Left cardiac atrium (tissue), 4 donors: ENCODE data around the gene SMG9. TPM values are rescaled to one million over a fixed set of nuclear protein-coding genes. Genes with fewer than 3 reads are reported as not detected.

ENCODE experiments used
- ATAC-seq, 2 donors: fragments of 200-7000 bp; cut with Tn5 transposase; one replicate each; pipeline ENCODE4 v1.9.1; 2020; ENCODE audit warnings: mild to moderate bottlenecking in 2 of 2, moderate library complexity in 2 of 2
- DNase-seq: peaks from one replicate; pipeline ENCODE4 v3.0.0-alpha.2; 2020
- intact Hi-C, 2 donors: fragments of 100-400 bp; cut with DNase I; formaldehyde crosslinking; loops; one replicate each; pipeline versions ENCODE4 v1.14.1 to v1.15.1; 2022 to 2023
- total RNA-seq, 2 donors: library from RNA; stranded (reverse); fragmentation: NEBNext Ultra II Directional; extraction: Animal tissue kit (Norgen Biotek cat#: 25700); gene quantifications; one replicate each; pipeline ENCODE4 v1.2.1, GENCODE V29; 2021
- donor health status: DM: no; HTN: yes; CAD: no.
- donor health status: DM: no; HTN: yes; CAD: no; lungs with severe emphysema.
- donor health status: DM: yes; HTN: yes; CAD: no.
- donor health status: Dilated cardiomyopathy.

SMG9 gene
- total RNA-seq, 2 donors from 2014 or later = 19.4 to 22.1 TPM

DNA sequence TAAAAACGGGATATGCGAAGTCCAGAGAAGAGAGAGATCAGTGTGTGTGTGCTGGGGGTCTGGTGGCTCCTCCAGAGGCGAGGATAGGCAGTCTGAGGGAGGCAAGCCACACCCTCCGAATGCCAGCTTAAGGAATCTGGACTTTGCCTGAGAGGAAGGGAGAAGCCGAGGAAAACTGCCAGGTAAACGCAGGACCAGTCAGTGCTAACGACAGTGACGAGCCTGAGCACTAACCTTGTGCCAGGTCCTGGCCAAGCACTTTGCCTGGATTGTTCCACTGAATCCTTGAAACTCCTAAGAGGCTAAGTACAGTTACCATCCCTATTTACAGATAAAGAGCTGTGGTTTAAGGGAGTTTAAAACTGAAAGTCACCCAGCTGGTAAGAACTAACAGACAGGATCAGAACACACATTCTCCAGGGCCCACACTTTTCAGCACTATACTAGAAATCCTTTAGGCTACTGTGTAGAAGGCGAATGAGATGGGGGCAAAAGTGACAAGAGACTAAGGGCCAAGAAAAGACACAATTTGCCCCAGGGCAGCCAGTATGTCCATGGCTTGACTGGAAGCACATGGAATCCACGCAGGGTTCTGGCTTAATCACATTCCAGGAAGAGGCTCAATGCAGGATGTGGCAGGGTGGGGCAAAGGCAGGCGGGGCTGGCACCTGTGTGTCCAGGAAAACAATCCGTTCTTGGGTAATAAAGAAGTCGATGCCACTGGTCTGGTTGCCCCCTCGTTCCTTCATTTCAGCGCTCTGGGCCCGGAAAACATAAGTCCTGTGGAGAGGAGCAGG is 15.1 kb downstream of the SMG9 start:
- ATAC-seq (no peak), DNase-seq (no peak)
- intact Hi-C loops = loop anchor here in 1 of 2 donors (5.0 kb wide), 1 partner anchor 48 kb away; no protein-coding TSS in a partner anchor

DNA sequence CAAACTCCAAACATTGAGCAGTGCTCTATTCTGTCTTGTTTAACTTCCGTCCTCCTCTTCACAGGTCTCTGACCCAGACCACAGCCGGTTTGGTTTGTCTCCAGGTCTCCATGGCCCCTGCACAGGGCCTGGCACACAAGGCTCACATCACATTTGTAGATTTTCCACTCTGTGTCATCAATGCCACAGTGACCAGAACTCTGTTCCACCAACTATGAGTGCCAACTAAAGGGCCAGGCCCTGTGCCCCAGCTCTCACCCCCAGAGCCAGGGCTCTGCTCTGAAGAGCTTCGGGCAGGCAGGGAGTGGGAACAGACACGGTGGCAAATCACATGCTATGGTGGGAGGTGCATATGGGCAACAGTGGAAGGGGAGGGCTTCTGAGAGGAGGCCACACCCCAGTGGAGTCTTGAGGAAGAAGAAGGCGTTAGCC is 16.0 kb downstream of the SMG9 start:
- intact Hi-C loops = loop anchor here in 1 of 2 donors (5.0 kb wide), 1 partner anchor 49 kb away; no protein-coding TSS in a partner anchor
- peak; percentile 34 for ATAC-seq
- no peak for DNase-seq

DNA sequence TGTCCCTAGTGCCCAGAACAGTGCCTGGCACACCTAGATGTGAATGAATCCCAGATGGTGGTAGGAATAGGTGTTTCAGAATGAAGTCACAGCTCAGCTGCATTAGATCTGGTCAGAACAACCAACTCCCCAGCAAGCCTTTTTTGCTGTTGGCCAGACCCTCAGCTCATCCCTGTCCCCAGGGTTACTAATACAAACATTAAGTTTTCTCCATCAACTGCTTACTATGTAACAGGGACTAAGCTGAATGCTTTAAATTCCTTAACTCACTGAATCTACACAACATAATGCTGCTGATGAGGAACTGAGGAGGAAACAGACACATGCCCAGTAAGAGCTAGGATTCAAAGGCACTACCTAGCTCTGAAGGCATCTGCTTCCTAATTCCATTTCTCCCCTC is 18.8 kb downstream of the SMG9 start:
- DNase-seq = no peak
- ATAC-seq = no peak
- intact Hi-C loops = loop anchor here in 1 of 2 donors (5.0 kb wide), 1 partner anchor 51 kb away; no protein-coding TSS in a partner anchor

DNA sequence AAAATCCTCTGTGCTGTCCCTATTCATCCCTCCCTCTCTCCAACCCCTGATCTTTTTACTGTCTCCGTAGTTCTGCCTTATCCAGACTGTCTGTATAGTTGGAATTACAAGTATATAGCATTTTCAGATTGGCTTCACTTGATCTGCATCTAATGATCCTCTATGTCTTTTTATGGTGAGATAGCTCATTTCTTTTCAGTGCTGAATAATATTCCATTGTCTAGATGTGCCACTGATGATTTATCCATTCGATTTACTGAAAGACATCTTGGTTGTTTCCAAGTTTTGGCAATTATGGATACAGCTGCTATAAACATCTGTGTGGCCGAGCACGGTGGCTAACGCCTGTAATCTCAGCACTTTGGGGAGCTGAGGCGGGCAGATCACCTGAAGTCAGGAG is 19.7 kb downstream of the SMG9 start:
- no peak for DNase-seq
- no peak for ATAC-seq
- intact Hi-C loops = loop anchor here in 1 of 2 donors (5.0 kb wide), 1 partner anchor 52 kb away; no protein-coding TSS in a partner anchor

DNA sequence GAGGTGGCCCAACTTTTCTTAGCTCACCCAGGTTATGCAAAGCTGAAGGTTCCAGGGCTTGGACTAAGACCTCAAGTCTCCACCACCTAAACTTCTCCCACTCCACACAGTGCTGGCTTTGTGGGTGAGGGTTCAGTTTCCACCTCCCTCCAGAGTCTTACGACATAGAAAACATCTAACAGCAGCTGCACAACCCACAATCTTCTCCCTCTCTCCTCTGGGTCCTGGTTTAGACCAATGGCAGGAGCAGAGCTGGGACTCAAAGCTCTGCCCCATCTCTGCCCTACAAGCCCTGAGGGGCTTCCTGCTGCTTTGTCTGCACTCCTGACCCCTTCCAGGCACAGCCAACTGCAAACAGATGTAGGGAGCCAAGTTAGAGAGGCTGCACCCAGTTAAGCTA is 22.9 kb downstream of the SMG9 start:
- ATAC-seq = peak in 1 of 2 donors; percentile 25
- DNase-seq = no peak
- intact Hi-C loops = no loop called here

DNA sequence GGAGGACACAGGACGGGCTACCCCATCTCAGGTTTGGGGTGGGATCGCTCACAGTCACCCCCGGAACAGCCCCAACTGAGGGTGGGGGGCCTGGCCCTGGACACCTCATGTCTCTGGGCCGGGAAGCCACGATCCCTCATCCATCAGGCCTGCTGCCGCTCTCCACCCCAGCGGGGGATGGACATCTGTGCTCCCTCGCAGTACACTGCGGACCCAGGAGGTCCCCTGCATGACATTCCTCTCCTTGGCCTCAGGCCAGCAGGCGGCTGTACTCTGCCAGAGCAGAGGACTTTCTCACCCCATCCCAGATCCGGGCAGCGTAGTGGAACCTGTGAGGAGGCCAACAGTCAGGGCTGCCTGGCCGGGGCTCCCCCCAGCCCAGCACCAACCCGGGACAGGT is 23.4 kb downstream of the SMG9 start:
- intact Hi-C loops = no loop called here
- ATAC-seq = no peak
- DNase-seq = no peak

DNA sequence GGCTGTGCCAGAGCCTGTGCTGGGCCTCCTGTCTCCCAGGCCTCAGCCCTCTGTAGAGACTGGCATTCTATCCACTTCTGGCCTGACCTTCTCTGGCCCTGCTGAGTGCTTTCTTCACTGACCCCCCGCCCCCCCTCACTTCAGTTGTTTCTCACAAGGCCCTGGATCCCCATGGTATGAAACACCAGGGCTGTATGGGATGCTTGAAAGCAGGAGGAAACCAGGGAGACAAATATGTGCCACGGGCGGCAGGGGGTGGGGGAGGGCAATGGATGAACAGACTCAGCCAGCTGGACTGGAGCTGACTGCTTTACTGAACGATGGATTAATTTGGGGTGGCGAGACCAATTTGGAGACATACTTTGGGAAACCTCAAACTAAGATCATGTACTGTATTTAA is 24.8 kb downstream of the SMG9 start:
- ATAC-seq = no peak
- intact Hi-C loops = loop anchor here in 1 of 2 donors (10.0 kb wide), 1 partner anchor 55 kb away; the partner anchor contains the start of gene PLAUR
- DNase-seq = no peak

DNA sequence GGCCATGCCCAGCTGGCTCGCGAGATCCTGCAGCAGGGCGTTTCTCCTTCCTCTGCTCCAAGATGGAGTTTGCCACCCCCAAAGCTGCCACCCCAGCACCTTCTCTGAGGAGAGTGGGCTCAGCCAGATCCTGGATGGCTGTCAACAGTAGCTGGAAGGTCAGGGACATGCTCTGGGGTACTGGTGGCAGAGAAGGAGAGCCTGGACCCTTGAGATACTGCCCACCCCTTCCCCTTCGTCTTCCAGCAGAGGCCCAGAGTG is 27.2 kb downstream of the SMG9 start:
- intact Hi-C loops = loop anchor here in 1 of 2 donors (10.0 kb wide), 1 partner anchor 53 kb away; the partner anchor contains the start of gene PLAUR
- DNase-seq = no peak
- ATAC-seq = no peak

DNA sequence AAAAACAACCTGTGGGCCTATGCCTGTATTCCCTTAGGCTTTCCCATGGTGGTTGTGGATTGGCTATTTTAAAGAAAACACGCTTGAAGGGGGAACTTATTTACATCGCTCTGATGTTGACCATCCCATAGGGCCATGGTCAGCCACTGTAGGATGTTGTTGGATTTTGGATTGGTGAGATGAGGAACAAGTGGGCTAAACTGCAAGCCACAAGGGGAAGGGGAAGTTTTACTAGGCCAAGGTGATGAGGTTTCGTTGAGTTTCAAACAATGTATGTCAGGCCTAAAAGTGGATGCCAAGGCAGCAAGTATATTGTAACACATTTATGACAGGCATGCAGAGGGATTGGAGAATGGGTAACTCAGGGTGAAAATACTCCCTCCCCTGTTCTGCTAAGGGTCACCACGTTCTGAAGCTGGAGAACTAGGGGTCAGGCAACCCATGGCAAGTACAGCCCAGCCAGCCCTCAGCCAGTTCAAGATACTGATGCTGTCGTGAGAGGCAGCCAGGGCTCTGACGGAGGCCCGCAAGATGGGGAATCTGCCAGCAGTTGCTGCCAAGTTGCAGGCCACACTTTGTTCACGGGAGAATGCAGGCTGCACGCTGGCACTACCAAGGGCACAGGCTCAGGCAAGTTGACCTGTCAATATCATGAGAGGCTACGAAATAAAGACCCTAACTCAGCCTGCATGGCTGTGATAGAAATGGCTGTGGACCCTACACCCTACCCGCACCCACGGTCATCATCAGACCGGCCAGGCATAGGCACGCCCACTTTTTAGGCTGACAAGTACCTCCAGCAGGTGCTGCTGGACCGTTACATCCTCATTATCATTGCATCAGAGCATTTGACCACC is 27.8 kb downstream of the SMG9 start:
- ATAC-seq (peak; percentile 63 to 78), DNase-seq (peak; percentile 57)
- intact Hi-C loops = loop anchor here in 1 of 2 donors (10.0 kb wide), 1 partner anchor 52 kb away; the partner anchor contains the start of gene PLAUR

DNA sequence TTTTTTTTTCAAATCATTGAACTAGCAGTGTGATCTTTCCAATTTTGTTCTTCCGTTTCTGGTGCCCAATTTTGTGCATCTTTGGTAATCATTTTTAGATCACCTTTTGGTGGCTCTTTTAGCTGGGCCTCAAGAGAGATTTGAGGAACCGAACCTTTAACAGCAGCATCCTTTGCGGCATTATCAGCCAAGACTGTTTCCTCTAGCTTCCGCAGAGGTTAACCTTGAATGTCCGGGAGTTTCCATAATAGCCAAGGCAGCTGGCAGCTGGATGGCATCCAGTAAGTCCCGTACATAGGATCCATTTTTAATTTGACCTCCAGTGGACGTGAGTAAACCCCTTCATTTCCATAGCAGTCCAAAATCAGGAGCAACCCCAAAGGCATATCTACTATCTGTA is 29.3 kb downstream of the SMG9 start:
- DNase-seq (no peak), ATAC-seq (peak in 1 of 2 donors; percentile 45)
- intact Hi-C loops = loop anchor here in 1 of 2 donors (10.0 kb wide), 1 partner anchor 51 kb away; the partner anchor contains the start of gene PLAUR

DNA sequence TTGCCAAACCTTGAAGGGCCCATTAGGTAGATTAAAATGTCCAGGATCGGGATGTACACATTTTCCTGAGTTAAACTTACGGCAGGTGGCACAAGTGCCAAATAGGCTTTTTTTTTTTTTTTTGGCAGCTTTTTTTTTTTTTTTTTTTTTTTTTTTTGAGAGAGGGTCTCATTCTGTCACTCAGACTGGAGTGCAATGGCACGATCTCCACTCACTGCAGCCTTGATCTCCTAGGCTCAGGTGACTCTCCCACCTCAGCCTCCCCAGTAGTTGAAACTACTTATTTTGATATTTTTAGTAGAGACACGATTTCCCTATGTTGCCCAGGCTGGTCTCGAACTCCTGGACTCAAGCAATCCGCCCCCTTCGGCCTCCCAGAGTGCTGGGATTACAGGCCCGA is 29.9 kb downstream of the SMG9 start:
- intact Hi-C loops = loop anchor here in 1 of 2 donors (10.0 kb wide), 1 partner anchor 50 kb away; the partner anchor contains the start of gene PLAUR
- ATAC-seq (no peak), DNase-seq (no peak)

DNA sequence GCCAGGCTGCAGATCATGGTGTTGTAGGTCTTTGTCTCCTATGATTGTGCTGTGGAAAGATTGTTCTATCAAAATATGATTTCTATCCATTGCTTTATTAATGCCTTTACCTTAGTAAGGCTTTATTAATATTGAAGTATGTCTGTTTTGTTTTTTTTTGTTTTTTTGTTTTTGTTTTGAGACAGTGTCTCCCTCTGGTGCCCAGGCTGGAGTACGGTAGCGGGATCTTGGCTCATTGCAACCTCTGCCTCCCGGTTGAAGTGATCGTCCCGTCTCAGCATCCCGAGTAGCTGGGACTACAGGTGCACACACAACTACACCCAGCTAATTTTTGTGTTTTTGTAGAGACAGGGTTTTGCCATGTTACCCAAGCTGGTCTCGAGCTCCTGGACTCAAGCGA is 31.2 kb downstream of the SMG9 start:
- ATAC-seq (no peak), DNase-seq (no peak)
- intact Hi-C loops = loop anchor here in 1 of 2 donors (10.0 kb wide), 1 partner anchor 49 kb away; the partner anchor contains the start of gene PLAUR

DNA sequence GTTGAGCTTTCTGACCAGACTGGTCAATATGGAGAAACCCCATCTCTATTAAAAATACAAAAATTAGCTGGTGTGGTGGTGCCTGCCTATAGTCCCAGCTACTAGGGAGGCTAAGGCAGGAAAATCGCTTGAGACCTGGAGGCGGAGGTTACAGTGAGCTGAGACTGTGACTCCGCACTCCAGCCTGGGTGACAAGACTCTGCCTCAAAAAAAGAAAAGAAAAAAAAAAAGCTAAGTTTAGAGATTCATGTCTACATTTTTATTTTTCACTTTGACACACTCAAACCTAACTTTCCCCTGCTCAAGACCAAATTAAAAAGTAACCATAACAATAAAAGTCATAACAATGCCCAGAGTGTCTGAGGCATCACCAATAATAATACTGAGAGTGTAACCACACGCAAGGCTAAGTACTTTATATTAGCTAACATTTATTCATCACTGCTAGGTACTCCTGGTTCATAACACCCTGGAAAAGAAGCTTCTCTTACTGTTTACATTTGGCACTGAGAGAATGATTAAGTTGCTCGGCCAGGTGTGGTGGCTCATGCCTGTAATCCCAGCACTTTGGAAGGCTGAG is 33.2 kb downstream of the SMG9 start:
- intact Hi-C loops = loop anchor here in 1 of 2 donors (10.0 kb wide), 1 partner anchor 47 kb away; the partner anchor contains the start of gene PLAUR
- no peak for ATAC-seq
- DNase-seq = no peak

DNA sequence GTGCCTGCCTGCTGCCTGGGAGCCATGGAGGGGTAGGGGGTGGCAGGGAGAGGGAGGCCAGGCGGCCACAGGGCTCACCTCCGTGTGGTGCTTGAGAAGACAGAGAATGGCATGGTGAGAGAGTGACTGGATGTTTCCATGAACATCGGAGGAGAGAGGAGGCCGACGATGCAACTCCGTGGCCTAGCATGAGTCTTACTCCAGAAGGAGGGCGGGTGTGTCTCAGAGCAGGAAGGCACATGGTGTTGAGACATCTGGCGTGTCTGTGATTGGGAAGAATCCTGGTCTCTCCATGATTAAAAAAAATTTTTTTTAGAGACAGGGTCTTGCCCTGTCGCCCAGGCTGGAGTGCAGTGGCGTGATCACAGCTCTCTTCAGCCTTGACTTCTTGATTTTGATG is 33.8 kb downstream of the SMG9 start:
- DNase-seq (no peak), ATAC-seq (no peak)
- intact Hi-C loops = loop anchor here in 1 of 2 donors (10.0 kb wide), 1 partner anchor 46 kb away; the partner anchor contains the start of gene PLAUR

DNA sequence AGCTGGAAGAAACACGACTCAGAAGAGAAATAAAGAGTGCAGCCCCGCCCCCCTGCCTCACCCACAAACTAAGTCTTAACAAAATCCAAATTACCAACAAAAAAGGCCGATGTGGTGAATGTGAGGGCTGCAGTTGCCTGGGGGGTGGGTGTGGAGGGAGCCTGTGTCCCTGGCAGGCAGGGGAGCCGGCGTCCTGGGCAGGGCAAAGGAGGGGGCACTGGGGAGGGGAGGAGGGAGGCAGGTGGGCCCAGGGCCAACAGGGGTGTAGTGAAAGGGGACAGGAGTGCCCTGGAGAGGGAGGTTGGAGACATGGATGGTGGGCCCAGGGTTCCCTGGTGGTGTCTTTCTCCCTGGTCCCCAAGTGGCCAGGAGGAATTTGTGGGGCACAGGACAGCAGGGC is 34.8 kb downstream of the SMG9 start:
- no peak for ATAC-seq
- intact Hi-C loops = loop anchor here in 1 of 2 donors (10.0 kb wide), 1 partner anchor 45 kb away; the partner anchor contains the start of gene PLAUR

DNA sequence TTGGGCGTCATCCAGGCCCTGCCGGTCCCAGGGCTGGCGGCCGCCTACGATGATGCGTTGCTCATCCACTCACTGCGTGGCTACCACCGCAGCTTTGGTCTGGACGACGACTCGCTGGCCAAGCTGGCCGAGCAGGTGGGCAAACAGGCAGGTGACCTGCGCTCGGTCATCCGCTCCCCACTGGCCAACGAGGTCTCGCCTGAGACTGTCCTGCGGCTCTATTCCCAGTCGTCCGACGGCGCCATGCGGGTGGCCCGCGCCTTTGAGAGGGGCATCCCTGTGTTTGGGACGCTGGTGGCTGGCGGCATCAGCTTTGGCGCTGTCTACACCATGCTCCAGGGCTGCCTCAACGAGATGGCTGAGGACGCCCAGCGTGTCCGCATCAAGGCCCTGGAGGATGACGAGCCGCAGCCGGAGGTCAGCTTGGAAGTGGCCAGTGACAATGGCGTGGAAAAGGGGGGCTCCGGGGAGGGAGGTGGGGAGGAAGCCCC is 35.3 kb downstream of the SMG9 start:
- DNase-seq (no peak), ATAC-seq (no peak)
- intact Hi-C loops = no loop called here

More for the DNA sequence above, 34.8 kb downstream of the SMG9 start:
- DNase-seq = no peak

DNA sequence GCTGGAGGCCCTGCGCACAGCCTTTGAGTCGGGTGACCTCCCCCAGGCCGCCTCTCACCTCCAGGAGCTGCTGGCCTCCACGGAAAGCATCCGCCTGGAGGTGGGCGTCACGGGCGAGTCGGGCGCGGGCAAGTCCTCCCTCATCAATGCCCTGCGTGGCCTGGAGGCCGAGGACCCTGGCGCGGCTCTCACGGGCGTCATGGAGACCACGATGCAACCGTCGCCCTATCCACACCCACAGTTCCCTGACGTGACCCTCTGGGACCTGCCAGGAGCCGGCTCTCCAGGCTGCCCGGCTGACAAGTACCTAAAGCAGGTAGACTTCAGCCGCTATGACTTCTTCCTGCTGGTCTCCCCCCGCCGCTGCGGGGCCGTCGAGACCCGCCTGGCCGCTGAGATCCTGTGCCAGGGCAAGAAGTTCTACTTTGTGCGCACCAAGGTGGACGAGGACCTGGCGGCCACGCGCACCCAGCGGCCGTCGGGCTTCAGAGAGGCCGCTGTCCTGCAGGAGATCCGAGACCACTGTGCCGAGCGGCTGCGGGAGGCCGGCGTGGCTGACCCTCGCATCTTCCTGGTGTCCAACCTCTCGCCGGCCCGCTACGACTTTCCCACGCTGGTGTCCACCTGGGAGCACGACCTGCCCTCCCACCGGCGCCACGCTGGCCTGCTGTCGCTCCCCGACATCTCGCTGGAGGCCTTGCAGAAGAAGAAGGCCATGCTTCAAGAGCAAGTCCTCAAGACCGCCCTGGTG is 36.0 kb downstream of the SMG9 start:
- ATAC-seq (no peak), DNase-seq (no peak)
- intact Hi-C loops = no loop called here

DNA sequence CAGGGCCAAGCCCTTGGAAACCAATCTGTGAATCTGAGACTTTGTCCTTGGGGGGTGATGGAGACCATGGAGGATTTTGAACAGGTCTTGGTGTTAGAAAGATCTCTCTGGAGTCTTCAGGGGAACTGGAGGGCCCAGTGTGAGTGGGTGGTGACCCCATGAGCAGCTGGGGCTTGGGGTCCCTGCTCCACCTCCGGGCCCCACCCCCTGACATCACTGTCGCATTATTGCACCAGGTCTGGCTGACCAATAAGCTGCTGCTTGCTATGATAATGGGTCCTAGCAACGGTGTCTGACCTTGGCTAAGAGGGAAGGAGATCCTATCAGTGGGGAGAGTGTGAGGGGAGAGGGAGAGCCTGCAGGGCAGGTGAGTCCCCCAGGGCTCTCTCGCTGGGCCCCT is 39.0 kb downstream of the SMG9 start, which contains the start of gene IRGC:
IRGC (plus strand) TSS at position 301 of the 400 bp plus-strand sequence. CDS start 2,483 bp downstream, outside the sequence.
- intact Hi-C loops = no loop called here
- ATAC-seq = no peak

More for the DNA sequence above, 39.0 kb downstream of the SMG9 start, which contains the start of gene IRGC:
- no peak for DNase-seq
